Activated CD8-positive, alpha-beta T cell treated with anti-CD3 and anti-CD28 coated beads for 36 hours (primary cell): Measurements from ENCODE around the gene PPP4C. TPM values are rescaled to one million over a fixed set of nuclear protein-coding genes. Genes with fewer than 3 reads are reported as not detected.
A peak's percentile ranks its signal among the peaks of the same experiment; 100 is the strongest.
"Not testable (repeated sequence)": the region's sequence is repeated elsewhere in the genome, so short reads cannot be mapped to it uniquely, and the experiment has no call there.

Source experiments
- ATAC-seq: fragments of 200-7000 bp; cut with Tn5 transposase; one replicate; pipeline ENCODE4 v1.10.0; 2021; ENCODE audit warnings: mild to moderate bottlenecking, moderate library complexity
- CTCF ChIA-PET: fragments of 350-600 bp; sonication (Branson Sonifier 250); formaldehyde crosslinking; loops from one replicate; lab custom pipeline; 2021; ENCODE audit warnings: antibody characterized with exemption; lab: Charles Lee
- POLR2A ChIA-PET: fragments of 350-600 bp; sonication (Branson Sonifier 250); formaldehyde crosslinking; loops from one replicate; lab custom pipeline; 2021; ENCODE audit warnings: antibody characterized with exemption; lab: Charles Lee
- DNase-seq: peaks from one replicate; pipeline ENCODE4 v3.0.0-alpha.2; 2020
- H3K27ac Mint-ChIP-seq: one replicate; pipeline ENCODE4 v1.8.0; 2021; ENCODE audit warnings: mild to moderate bottlenecking, mixed read lengths
- H3K27me3 Mint-ChIP-seq: one replicate; pipeline ENCODE4 v1.8.0; 2021; ENCODE audit warnings: mixed read lengths
- H3K36me3 Mint-ChIP-seq: one replicate; pipeline ENCODE4 v1.8.0; 2021; ENCODE audit warnings: low read depth, mixed read lengths
- H3K4me1 Mint-ChIP-seq: one replicate; pipeline ENCODE4 v1.8.0; 2021; ENCODE audit warnings: low read depth, mixed read lengths
- H3K4me3 Mint-ChIP-seq: one replicate; pipeline ENCODE4 v1.8.0; 2021; ENCODE audit warnings: mild to moderate bottlenecking, moderate library complexity, mixed read lengths
- H3K9me3 Mint-ChIP-seq: one replicate; pipeline ENCODE4 v1.8.0; 2021; ENCODE audit warnings: mixed read lengths
- CTCF ChIP-seq: fragments of 200-600 bp; IDR thresholded peaks from one replicate; pipeline ENCODE4 v1.8.0; 2022; ENCODE audit warnings: antibody characterized with exemption, mild to moderate bottlenecking
- intact Hi-C: fragments of 100-400 bp; cut with micrococcal nuclease; formaldehyde crosslinking; loops from one replicate; pipeline ENCODE4 v1.10.0; 2022
- total RNA-seq, 2 experiments: library from RNA; stranded (reverse); gene quantifications; one replicate each; pipeline ENCODE4 v1.2.3, GENCODE V29; 2021

The PPP4C gene
- total RNA-seq, 2 experiments from 2014 or later, result 116 to 121 TPM

GRCh38 chr16:30033270-30033669, 42.5 kb upstream of the PPP4C start:
- Mint-ChIP-seq H3K4me1 (peaks cover 2% of the 10 kb centered on the region), H3K27ac (no peak overlapping the region), H3K9me3 (no peaks in the 10 kb centered on the region), H3K4me3 (no peak overlapping the region), H3K27me3 (peaks cover 36% of the 10 kb centered on the region), H3K36me3 (no peaks in the 10 kb centered on the region)
- TF ChIP-seq CTCF, result no peak
- intact Hi-C loops, result no loop called here
- CTCF ChIA-PET, result interaction anchor here (0.9 to 3.7 kb wide), 16 partner anchors 7 to 341 kb away, joined by 3 to 36 read pairs (median 11); partner anchors contain the start of gene CDIPT
- POLR2A ChIA-PET, result interaction anchor here (0.8 to 1.2 kb wide), 3 partner anchors 14 to 219 kb away, joined by 3 to 6 read pairs (median 4); no protein-coding TSS in a partner anchor
- ATAC-seq, result no peak
- no peak for DNase-seq

DNA sequence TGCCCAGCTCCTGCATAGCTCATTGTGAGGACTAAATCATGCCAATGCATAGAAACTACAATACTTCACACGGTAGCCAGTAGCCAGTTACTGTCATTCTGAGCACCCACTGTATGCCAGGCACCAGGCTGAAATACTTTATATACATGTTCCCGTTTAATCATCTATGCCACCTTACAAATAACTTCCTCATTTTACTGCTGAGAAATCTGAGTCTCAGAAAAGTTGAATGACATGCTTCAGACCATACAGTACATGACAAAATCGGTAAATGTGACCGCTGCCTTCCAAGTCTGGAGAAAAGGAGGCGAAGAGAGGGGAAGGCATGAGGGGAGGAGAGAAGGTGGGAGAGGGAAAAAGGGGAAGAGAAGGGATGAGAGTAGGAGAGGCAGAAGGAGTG, 35.6 kb upstream of the PPP4C start:
- no peaks in the 10 kb centered on the region for H3K36me3 Mint-ChIP-seq

GRCh38 chr16:30040690-30041089, 35.1 kb upstream of the PPP4C start:
- H3K27ac Mint-ChIP-seq, intact Hi-C loops, DNase-seq, H3K4me1 Mint-ChIP-seq, H3K4me3 Mint-ChIP-seq, H3K9me3 Mint-ChIP-seq, POLR2A ChIA-PET, H3K36me3 Mint-ChIP-seq, H3K27me3 Mint-ChIP-seq, ATAC-seq: not testable (repeated sequence)
- CTCF ChIA-PET, result interaction anchor here (1.2 to 2.4 kb wide), 3 partner anchors 9 to 23 kb away, joined by 3 to 13 read pairs (median 4); partner anchors contain the start of gene TLCD3B

More for the DNA sequence above, 35.6 kb upstream of the PPP4C start:
- intact Hi-C loops, result no loop called here
- Mint-ChIP-seq H3K4me3 (no peak overlapping the region), H3K27ac (no peak overlapping the region), H3K4me1 (no peaks in the 10 kb centered on the region), H3K9me3 (no peaks in the 10 kb centered on the region), H3K27me3 (peaks cover 4% of the 10 kb centered on the region)
- ChIA-PET CTCF (interaction anchor here (0.6 to 2.4 kb wide), 5 partner anchors 8 to 340 kb away, joined by 3 to 13 read pairs (median 4); partner anchors contain the start of gene TLCD3B), POLR2A (no interaction called here)
- ATAC-seq (no peak), DNase-seq (no peak)
- no peak for TF ChIP-seq CTCF

DNA sequence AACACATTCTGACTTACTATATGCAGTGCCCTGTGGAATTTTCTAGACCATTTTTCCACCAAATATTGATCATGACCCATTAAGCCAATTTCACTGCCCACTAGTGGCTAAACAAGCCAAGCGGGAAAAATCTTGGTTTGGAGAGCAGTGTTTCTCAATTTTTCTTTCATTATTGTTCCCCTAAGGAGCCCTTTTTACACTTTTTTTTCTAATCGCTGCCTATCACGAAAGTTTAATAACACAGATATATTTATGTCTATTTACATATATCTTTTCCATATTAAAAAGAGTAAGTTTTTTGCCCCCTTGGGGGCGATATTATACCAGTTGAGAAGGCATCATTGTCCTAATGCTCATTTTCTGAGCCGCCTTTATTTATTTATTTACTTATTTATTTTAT, 34.0 kb upstream of the PPP4C start:
- no peaks in the 10 kb centered on the region for H3K9me3 Mint-ChIP-seq
- H3K4me1 Mint-ChIP-seq, result no peaks in the 10 kb centered on the region
- POLR2A ChIA-PET, result no interaction called here
- H3K36me3 Mint-ChIP-seq, result no peaks in the 10 kb centered on the region
- intact Hi-C loops, result no loop called here
- H3K27me3 Mint-ChIP-seq, result peaks cover 1% of the 10 kb centered on the region
- CTCF ChIA-PET, result interaction anchor here (1.1 to 2.5 kb wide), 6 partner anchors 10 to 203 kb away, joined by 3 to 13 read pairs (median 4); partner anchors contain the start of genes TBX6 and TLCD3B
- H3K27ac Mint-ChIP-seq, result no peak overlapping the region
- ATAC-seq, result no peak
- peak; percentile 54 for TF ChIP-seq CTCF
- no peak for DNase-seq
- no peak overlapping the region for H3K4me3 Mint-ChIP-seq

GRCh38 chr16:30046178-30046577, 29.6 kb upstream of the PPP4C start:
- no peaks in the 10 kb centered on the region for H3K4me1 Mint-ChIP-seq
- ATAC-seq (no peak), DNase-seq (no peak)
- CTCF ChIA-PET, result interaction anchor here (0.8 kb wide), 1 partner anchor 9 kb away, joined by 3 read pairs; no protein-coding TSS in a partner anchor
- no peaks in the 10 kb centered on the region for H3K36me3 Mint-ChIP-seq
- no peak overlapping the region for H3K27ac Mint-ChIP-seq
- POLR2A ChIA-PET, result interaction anchor here (0.6 to 1.3 kb wide), 2 partner anchors 28 to 50 kb away, joined by 3 read pairs; partner anchors contain the start of gene INO80E
- intact Hi-C loops, result no loop called here
- H3K9me3 Mint-ChIP-seq, result no peaks in the 10 kb centered on the region
- no peaks in the 10 kb centered on the region for H3K27me3 Mint-ChIP-seq
- no peak overlapping the region for H3K4me3 Mint-ChIP-seq
- TF ChIP-seq CTCF, result no peak
